ENCODE data around the gene ALDH6A1.
"Not testable (repeated sequence)": the region's sequence is repeated elsewhere in the genome, so short reads cannot be mapped to it uniquely, and the experiment has no call there.

The ALDH6A1 gene

GRCh38 chr14:74084277-74085046, at the start of gene ALDH6A1, which contains the start of gene LIN52:
Gene ALDH6A1 (minus strand): TSS chr14:74084453. CDS start chr14:74084394, 59 bp downstream.
Gene LIN52 (plus strand): TSS chr14:74084956. CDS start chr14:74084975, 19 bp downstream.
- DNase-seq: peak; percentile 99

GRCh38 chr14:74127634-74128033, 43.4 kb upstream of the ALDH6A1 start:
- no peak for DNase-seq

GRCh38 chr14:74126315-74127013, 42.2 kb upstream of the ALDH6A1 start:
- no peak for DNase-seq

GRCh38 chr14:74125487-74125886, 41.2 kb upstream of the ALDH6A1 start:
- not testable (repeated sequence) for DNase-seq

GRCh38 chr14:74111395-74112216, 27.4 kb upstream of the ALDH6A1 start:
- peak; percentile 9 for DNase-seq

- no peak for DNase-seq
Observed at GRCh38 chr14:74109369-74109768, 25.1 kb upstream of the ALDH6A1 start.

- DNase-seq: no peak
Observed at GRCh38 chr14:74105381-74105780, 21.1 kb upstream of the ALDH6A1 start.

GRCh38 chr14:74089251-74090020, 5.2 kb upstream of the ALDH6A1 start:
- DNase-seq: no peak

GRCh38 chr14:74085828-74086227, 1.6 kb upstream of the ALDH6A1 start:
- DNase-seq: no peak

GRCh38 chr14:74085047-74085637, 889 bp upstream of the ALDH6A1 start:
- peak; percentile 46 for DNase-seq

GRCh38 chr14:74083784-74084276, 423 bp downstream of the ALDH6A1 start:
- DNase-seq: no peak

- no peak for DNase-seq
Observed at GRCh38 chr14:74083161-74083560, 1.1 kb downstream of the ALDH6A1 start.

GRCh38 chr14:74081491-74081890, 2.8 kb downstream of the ALDH6A1 start:
- no peak for DNase-seq

- DNase-seq: no peak
Observed at GRCh38 chr14:74080820-74081460, 3.3 kb downstream of the ALDH6A1 start.

- DNase-seq: no peak
Observed at GRCh38 chr14:74077401-74077800, 6.9 kb downstream of the ALDH6A1 start.

GRCh38 chr14:74065746-74066575, 18.3 kb downstream of the ALDH6A1 start:
- no peak for DNase-seq

GRCh38 chr14:74064883-74065282, 19.4 kb downstream of the ALDH6A1 start:
- no peak for DNase-seq

- no peak for DNase-seq
Observed at GRCh38 chr14:74064426-74064825, 19.8 kb downstream of the ALDH6A1 start.

GRCh38 chr14:74062809-74063150, 21.5 kb downstream of the ALDH6A1 start:
- DNase-seq: no peak

GRCh38 chr14:74049876-74050495, 34.3 kb downstream of the ALDH6A1 start:
- no peak for DNase-seq
